HG03378 (cell line): ENCODE measurements around the gene ZXDC.

Experiments
- ATAC-seq: cut with Tn5 transposase; IDR thresholded peaks from one replicate; pipeline ENCODE4 v1.9.1; 2021; ENCODE audit warnings: mild to moderate bottlenecking, moderate library complexity; ENCODE audit not compliant: unreplicated experiment

ZXDC gene

GRCh38 chr3:126418661-126419131, 57.0 kb downstream of the ZXDC start:
- ATAC-seq = no peak

DNA sequence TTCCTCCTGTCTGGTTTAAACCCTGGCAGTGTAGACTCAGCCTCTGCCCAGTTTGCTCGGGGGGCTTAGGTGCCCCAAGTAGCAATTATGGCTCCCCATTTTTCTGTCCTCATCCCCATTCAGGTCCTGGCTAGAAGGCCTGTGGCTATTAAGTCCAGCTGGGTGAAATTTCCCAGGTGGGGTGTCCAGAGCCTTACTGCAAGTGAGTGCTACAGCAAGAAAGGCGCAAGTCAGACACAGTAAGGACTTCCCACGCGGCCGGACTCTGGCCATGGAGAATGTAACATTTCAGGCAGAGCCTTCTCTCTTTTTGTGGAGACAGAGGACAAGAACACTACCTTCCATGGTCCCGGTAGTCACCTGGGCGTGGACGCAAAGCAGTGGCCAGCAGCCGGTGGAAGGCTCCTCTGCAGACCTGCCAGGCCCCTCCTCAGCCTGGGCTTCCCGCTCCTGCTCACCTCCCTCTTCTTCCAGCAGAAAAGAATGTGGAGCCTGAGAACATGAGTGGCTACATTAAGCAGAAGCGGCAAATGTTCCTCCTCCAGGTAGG, 57.6 kb downstream of the ZXDC start:
- ATAC-seq = no peak

- no peak for ATAC-seq
Observed at GRCh38 chr3:126417515-126417914, 58.2 kb downstream of the ZXDC start.

DNA sequence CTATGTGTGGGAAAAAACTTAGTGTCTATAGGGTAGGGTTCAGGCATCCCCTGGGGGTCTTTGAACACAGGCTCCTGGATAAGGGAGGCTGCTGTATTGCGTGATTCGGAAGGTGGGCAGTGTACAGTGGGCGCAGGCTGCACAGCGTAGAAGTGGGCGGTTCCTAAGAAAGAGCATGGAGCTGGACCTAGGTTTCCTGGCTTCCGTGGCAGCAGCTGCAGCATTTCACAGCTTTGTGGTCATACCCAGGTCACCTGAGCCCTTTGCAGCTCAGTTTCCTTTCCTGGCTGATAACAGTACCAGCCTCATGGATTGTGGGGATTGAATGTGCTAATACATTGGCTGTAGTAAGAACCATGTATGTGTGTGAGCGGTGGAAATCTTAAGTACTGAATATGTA, 58.7 kb downstream of the ZXDC start:
- ATAC-seq = no peak

GRCh38 chr3:126415661-126416591, 59.8 kb downstream of the ZXDC start:
- no peak for ATAC-seq

DNA sequence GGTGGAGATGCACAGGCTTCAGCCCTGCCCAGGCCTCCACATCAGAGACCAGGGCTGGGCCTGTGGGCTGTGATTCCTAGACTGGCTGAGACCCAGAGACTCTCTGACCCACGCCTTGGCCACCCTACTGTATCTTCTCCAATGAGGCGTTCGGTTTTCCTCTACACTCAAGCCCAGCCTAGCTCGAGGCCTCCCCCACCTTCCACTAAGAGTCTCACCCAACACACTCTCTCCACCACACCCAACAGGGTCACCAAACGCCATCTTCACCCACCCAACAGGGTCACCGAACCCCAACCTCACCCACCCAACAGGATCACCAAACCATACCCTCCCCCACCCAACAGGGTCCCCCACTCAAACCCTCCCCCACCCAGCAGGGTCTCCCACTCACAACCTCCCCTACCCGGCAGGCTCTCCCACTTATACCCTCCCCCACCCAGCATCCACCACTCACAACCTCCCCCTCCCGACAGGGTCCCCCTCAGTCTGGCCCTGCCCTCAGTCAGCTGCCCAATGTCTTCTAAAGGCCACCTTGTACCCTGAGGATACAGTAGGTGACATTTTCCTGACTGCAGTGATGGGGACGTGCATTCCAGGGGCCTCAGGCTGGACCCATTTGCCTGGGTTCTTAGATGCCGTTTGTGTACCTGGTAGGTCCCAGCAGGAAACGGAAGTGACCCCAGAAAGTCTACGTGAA, 60.6 kb downstream of the ZXDC start:
- ATAC-seq = no peak

GRCh38 chr3:126414406-126414805, 61.3 kb downstream of the ZXDC start:
- ATAC-seq = no peak

DNA sequence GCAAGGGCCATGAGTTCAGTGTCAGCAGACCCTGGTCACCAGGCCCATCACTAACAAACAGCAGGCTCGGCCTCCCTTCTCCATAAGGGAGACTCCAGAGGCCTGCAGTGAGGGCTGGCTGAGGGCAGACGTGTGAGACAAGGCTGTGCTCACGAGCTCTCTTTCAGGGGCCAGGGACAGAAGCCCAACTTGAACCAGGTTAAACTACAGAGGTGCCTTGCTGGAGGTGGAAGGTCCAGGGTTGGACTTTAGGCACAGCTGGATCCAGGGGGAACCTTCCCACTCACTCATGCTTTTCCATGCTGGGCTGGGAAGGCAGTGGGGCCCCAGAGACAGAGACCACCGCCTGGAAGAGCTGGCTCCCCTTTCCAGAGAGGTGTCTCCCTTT, 62.0 kb downstream of the ZXDC start:
- ATAC-seq = no peak

GRCh38 chr3:126412841-126413692, 62.6 kb downstream of the ZXDC start:
- ATAC-seq = no peak

DNA sequence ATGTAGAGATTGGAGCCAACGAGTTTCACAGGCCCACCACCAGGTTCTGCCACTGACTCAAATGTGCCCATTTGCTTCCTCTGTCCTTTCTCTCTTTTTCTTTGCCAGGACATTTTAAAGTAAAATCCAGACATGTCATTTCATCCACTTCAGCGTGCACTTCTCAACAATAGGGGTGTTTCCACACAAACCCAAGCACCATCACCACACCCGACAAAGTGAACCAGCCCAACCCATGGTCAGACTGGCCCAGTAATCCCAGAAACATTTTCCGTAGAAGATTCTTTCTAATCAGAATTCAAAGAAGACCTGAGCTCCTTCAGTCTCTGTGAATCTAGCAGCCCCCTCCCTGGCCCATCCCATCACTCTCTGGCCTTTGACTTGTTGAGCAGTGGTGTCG, 67.6 kb downstream of the ZXDC start:
- ATAC-seq = no peak

DNA sequence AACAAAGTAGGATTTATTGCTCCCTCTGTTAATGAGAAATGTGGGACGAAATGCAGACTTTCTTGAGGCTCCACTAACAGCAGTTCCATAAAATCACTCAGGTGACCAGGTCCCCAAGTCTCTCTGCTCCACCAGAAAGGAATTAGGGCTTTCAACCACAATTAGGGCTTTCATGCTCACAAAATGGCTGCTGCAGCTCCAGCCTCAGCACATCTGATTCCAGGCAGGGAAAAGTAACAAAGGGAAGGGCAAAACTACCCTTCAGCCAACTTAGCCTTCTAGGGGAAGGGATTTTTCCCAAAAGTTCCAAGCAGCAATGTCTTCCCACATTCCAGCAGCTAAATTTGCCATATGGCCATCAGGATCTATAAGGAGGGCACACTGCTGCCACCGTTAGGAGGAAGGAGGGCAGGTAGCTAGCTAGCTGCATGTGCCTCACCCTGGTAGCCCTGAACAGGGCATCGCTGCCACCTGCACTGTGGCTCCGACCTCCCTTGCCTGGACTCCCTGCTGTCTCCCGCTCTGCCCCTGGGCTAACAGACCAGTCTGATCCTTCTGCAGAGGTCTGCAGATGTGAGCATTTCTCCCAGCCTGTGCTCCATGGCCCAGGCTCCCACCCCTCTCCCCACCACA, 68.2 kb downstream of the ZXDC start:
- no peak for ATAC-seq

GRCh38 chr3:126406389-126407296, 69.0 kb downstream of the ZXDC start:
- ATAC-seq = no peak

DNA sequence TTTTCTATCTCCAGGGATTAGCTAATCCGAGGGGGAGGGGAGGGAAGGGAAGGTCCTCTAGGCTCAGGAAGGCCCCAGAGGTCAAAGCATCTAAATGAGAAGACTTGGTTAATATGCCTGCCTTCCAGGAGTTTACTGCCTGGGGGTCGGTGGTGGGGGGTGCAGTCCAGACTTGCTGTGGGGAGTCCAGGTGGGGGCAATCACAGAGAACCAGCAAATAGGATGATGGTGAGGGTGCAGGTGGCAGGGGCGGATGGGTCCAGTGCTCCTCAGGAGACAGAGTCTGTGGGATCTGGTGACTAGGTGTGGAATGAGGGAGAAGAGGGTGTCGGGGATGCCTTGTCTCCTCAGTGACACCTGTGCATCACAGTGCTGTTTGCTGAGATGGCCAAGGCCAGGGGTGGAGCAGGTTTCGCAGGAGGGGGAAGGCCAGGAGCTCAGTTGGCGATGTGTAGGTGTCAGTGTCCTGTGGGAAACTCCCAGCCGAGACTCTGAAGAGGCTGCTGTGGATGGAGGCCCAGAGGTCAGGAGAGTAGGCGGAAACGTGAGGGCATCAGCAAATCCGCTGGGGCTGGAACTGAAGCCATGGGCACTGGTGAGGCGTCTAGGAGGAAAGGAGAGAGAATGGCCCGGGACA, 72.9 kb downstream of the ZXDC start:
- no peak for ATAC-seq

- no peak for ATAC-seq
Observed at GRCh38 chr3:126402178-126402577, 73.5 kb downstream of the ZXDC start.

GRCh38 chr3:126401611-126402160, 74.0 kb downstream of the ZXDC start:
- ATAC-seq = no peak

DNA sequence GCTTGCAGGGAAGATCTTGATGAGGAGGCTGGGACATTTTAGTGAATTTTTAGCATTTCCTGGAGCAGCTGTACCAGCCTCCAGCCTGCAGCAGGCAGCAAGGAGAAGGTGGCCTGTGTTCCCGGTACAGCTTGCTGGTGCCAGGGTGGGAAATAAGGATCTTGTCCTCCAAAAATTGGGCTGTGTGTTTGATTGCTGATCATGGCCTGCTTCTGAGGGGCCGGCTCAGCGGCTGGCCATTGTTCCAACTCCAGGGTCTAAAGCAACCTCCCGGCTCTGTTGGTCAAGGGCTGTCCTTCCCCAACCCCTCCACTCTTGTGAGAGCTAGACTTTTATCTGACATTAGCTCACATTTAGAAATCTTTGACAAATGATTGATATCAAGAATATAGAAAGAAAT, 75.9 kb downstream of the ZXDC start:
- no peak for ATAC-seq

DNA sequence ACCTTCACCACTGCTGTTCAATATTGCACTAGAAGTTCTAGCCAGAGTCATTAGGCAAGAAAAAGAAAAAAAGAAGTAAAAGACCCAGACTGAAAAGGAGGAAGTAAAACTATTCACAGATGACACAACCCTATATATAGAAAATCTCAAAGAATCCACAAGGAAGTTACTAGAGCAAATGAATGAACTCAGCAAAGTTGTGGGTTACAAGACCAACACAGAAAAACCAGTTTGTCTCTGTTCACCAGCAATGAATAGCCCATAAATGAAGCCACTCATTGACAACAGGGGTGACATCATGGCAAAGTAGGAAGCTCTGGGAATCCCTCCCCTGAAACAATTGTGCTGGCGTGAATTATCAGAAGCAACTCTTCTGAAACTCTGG, 76.3 kb downstream of the ZXDC start:
- ATAC-seq = peak; percentile 83
